GM21529 (cell line): ENCODE results near the gene COL15A1.
"Not testable (repeated sequence)": the region's sequence is repeated elsewhere in the genome, so short reads cannot be mapped to it uniquely, and the experiment has no call there.

Source experiments
- ATAC-seq: cut with Tn5 transposase; IDR thresholded peaks from one replicate; pipeline ENCODE4 v1.9.1; 2021; ENCODE audit not compliant: unreplicated experiment

Gene COL15A1

GRCh38 chr9:98943682-98944056 is at the start of gene COL15A1:
COL15A1 (plus strand) TSS chr9:98943907; CDS start chr9:98944062, 155 bp downstream.
- ATAC-seq = no peak

- ATAC-seq = no peak
These were observed 49.5 kb upstream of the COL15A1 start for GRCh38 chr9:98894171-98894570.

DNA sequence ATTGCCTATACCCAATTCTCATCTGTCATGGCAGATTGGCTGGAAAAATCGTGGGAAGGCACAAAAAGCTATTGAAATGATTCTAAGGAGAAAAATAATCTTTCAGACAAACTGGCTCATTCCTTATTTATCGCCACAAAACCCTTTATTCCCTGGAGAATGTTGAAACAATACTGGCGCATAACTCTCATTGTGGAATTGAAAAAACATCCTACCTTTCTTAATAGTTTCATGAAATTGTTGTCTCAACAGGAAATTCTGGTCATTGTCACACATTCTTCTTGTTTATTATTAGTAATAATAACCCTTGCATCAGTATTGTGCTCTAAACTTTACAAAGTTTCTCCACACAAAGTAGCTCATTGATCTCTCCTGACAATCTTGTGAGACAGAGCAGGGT is 48.9 kb upstream of the COL15A1 start:
- no peak for ATAC-seq

DNA sequence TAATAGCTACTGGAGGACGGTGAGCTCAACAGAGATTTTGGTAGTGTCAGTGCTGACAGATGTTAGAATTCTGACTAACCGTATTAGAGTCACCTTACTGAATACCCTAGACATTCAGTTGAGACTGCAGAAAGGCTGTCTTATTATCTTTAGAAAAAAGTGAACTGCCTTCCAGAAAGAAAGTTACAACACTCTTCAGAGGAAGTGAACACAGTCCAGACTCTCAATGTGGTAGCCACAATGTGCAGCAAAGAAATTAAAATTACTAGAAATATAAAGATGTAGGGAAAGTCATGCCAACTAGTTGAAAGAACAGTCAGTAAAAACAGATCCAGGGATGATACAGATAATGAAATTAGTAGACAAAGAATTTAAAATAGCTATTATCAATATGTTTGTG is 47.1 kb upstream of the COL15A1 start:
- ATAC-seq = no peak

GRCh38 chr9:98897745-98898144 is 46.0 kb upstream of the COL15A1 start:
- no peak for ATAC-seq

DNA sequence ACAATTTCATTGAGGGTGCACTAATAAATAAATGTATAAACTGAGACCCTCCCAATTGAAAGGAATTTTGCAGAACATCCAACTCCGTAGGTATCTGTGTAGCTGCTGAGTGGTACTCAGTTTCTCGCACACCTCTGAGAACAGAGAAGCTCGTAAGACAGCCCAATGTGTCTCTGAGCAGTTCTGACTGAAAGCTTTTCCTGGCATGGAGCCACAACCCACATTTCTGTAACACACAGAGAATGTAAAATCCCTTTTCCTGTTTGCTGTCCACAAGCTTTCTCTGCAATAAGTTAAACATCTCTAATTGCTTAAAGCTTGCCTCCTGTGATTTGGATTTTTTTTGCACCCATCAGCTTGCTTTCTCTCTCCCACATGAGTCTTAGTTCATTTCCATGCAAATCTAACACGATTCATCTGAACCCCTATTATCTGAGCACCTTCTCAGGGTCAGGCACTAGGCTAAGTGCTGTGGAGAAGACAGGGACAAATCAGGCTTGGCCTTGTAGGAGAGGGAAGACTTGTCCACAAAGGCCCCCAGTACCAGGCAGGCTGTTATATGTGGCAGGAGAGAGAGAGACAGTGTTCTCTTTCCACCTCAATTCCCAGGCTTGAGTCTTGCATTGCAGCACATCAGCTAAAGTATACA is 44.2 kb upstream of the COL15A1 start:
- ATAC-seq = no peak

- no peak for ATAC-seq
These were observed 43.5 kb upstream of the COL15A1 start for GRCh38 chr9:98900244-98900643.

GRCh38 chr9:98900725-98901124 is 43.0 kb upstream of the COL15A1 start:
- ATAC-seq = no peak

DNA sequence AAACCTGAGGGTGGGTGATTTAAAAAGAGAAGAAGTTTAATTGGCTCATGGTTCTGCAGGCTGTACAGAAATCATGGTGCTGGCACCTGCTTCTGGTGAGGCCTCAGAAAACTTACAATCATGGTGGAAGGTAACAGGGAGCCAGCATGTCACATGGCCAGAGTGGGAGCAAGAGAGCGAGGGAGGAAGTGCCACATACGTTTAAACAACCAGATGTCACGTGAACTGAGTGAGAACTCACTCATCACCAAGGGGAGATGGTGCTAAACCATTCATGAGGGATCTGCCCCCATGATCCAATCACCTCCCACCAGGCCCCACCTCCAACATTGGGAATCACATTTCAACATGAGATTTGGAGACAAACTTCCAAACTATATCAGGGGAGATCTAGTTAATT is 41.9 kb upstream of the COL15A1 start:
- ATAC-seq = not testable (repeated sequence)

DNA sequence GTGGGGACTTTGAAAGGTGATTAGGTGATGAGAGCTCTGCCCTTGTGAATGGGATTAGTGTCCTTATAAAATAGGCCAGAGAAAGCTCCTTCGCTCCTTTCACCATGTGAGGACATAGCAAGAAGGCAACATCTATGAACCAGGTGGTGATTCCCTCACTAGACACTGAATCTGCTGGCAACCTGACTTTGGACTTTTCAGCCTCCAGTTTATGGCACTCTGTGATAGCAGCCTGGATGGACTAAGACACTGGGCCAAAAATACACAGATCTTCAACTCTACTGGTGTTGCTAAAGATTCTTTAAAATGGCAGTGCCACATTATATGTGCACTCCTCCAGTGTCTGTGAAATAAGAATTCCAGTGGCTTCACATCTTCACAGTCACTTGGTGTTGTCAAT is 41.2 kb upstream of the COL15A1 start:
- no peak for ATAC-seq

DNA sequence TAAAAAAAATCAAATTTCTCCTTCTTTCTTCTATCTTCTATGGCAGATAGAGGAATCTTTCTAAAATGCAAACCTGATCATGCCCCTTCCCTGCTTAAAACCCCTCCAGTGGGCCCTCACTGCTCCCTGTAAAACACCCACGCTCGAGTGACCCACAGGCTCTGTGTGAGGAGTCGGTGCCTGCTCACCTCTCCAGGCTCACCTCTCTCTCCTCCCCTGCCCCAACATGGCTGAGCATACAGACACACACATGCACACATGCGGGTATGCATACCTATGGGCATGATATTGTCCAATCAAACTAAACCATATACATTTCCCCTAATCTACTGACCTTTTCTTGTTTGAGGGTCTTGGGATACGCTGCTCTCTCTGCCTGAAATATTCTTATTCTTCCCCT is 40.8 kb upstream of the COL15A1 start:
- no peak for ATAC-seq

DNA sequence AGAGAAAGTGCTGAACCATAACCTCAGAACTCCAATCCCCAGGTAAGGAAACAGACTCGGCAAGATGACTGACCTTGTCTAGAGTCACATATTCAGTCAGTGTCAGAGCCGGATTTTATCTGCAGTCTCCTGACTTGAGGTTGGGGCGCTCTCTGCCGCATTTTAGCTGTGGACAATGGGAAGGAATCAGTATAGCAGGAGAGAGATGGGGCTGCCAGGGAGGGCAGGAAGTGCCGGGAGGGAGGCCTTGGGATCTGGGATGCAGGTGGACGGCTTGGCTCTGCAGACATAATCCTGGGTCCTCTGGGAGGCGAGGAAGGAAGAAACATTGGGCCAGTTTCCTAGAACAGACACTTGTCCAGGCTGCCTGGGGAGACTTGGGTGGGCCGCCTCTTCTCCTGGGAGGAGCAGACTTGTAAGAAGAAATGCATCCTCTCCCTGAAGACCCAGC is 39.7 kb upstream of the COL15A1 start:
- no peak for ATAC-seq

GRCh38 chr9:98905015-98905414 is 38.7 kb upstream of the COL15A1 start:
- no peak for ATAC-seq

GRCh38 chr9:98906273-98907040 is 37.2 kb upstream of the COL15A1 start:
- no peak for ATAC-seq

GRCh38 chr9:98907055-98907454 is 36.7 kb upstream of the COL15A1 start:
- no peak for ATAC-seq

- ATAC-seq = no peak
These were observed 34.6 kb upstream of the COL15A1 start for GRCh38 chr9:98908897-98909634.

DNA sequence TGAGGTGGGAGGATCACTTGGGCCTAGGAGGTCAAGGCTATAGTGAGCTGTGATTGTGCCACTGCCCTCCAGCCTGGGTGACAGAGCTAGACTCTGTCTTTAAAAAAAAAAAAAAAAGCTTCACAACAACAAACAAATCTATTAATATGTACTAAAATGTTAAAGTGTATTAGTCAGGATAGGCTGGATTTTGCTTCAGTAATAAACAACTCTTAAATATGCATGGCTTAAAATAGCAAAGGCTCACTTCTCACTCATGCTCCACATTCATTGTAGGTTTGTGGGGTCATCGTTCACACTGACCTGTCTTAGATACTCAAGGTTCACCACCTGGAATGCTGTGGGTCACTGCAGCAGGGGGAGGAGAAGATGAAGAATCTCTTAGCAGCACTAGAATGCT is 33.8 kb upstream of the COL15A1 start:
- ATAC-seq = no peak

- no peak for ATAC-seq
These were observed 32.7 kb upstream of the COL15A1 start for GRCh38 chr9:98911042-98911441.

DNA sequence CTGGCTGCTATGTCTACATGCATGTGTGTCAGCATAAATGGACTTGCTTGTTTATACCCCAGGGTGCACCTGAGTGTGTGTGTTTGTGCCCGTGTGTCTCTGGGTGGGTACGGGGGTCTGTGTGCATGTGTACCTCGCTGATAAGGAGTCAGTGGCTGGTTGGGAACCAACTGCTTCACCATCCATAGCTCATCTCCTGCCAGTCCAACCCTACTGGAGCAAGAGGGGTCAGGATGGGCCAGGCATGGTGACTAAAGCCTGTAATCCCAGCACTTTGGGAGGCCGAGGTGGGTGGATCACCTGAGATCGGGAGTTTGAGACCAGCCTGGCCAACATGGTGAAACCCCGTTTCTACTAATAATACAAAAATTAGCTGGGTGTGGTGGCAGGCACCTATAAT is 32.0 kb upstream of the COL15A1 start:
- not testable (repeated sequence) for ATAC-seq

- ATAC-seq = no peak
These were observed 31.3 kb upstream of the COL15A1 start for GRCh38 chr9:98912450-98912849.

DNA sequence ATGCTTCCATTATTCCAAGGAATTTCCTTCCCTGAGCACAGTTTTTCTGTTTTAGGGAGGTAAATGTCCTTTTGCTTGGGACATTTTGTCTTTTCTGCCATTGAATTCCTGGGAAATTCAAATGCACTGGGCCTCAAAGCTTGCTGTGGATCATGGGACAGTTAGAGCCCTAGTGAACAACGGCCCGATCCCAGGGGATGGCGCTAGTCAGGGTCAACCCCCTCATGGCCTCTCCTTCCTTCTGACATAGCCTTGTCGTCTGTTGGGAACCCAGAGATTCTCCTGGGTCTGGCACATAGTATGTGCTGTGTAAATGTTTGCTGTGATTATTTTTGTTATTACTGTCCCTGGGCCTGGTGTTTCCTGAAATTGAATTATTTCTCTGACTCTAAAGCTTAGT is 30.7 kb upstream of the COL15A1 start:
- ATAC-seq = no peak

- ATAC-seq = no peak
These were observed 30.0 kb upstream of the COL15A1 start for GRCh38 chr9:98913705-98914104.
